Fibroblast of mammary gland (primary cell): Measurements from ENCODE around the gene TBC1D9B.

ENCODE experiments used
- DNase-seq: peaks from one replicate; pipeline ENCODE4 v3.0.0-alpha.2; 2010; ENCODE audit warnings: low read depth
- H3K4me3 ChIP-seq: 2 replicates; pipeline ENCODE4 v1.5.1; 2011; ENCODE audit warnings: low read depth, mild to moderate bottlenecking, low read length, moderate library complexity; ENCODE audit not compliant: control insufficient read depth
- TF ChIP-seq, protein P1 (sequence below): conservative IDR thresholded peaks from 2 replicates; pipeline ENCODE4 v1.5.1; 2011; ENCODE audit warnings: low read depth, low read length, inconsistent platforms; ENCODE audit not compliant: control insufficient read depth, insufficient read depth

TBC1D9B gene

DNA sequence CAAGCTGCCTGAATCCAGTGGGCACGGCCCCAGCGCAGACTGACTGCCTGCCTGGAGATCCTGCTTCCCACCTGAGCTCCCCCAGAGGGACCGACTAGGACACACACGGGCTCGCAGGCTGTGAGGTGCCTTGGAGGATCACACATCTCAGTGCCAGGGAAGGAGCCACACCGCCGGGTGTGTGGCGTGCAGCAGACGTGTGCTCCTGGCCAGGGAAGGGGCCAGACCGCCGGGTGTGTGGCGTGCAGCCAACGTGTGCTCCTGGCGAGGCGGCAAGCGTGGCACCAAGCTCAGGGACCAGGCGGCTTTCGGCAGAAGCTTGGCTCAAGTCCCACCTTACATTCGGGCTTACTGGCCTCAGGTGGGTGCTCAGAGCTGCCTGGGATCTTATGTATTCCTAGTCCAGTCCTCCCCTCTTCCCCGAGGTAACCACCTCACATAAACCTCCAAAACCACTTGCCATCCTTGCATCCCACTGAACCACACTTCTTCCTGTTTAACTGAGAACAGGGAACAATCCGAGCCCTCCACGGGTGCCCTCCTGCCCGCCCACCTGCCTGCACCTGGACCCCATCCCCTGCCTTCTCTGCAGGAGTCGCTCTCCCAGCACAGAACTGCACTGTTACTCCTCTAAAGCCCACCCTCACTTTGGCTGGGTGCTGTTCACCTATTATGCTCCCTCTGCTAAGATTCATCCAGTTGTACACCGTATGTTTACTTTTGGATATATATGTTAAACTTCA lies 26.7 kb downstream of the TBC1D9B start:
- DNase-seq: no peak
- TF ChIP-seq, protein P1, sequence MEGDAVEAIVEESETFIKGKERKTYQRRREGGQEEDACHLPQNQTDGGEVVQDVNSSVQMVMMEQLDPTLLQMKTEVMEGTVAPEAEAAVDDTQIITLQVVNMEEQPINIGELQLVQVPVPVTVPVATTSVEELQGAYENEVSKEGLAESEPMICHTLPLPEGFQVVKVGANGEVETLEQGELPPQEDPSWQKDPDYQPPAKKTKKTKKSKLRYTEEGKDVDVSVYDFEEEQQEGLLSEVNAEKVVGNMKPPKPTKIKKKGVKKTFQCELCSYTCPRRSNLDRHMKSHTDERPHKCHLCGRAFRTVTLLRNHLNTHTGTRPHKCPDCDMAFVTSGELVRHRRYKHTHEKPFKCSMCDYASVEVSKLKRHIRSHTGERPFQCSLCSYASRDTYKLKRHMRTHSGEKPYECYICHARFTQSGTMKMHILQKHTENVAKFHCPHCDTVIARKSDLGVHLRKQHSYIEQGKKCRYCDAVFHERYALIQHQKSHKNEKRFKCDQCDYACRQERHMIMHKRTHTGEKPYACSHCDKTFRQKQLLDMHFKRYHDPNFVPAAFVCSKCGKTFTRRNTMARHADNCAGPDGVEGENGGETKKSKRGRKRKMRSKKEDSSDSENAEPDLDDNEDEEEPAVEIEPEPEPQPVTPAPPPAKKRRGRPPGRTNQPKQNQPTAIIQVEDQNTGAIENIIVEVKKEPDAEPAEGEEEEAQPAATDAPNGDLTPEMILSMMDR: no peak
- H3K4me3 ChIP-seq: no peak overlapping the region

DNA sequence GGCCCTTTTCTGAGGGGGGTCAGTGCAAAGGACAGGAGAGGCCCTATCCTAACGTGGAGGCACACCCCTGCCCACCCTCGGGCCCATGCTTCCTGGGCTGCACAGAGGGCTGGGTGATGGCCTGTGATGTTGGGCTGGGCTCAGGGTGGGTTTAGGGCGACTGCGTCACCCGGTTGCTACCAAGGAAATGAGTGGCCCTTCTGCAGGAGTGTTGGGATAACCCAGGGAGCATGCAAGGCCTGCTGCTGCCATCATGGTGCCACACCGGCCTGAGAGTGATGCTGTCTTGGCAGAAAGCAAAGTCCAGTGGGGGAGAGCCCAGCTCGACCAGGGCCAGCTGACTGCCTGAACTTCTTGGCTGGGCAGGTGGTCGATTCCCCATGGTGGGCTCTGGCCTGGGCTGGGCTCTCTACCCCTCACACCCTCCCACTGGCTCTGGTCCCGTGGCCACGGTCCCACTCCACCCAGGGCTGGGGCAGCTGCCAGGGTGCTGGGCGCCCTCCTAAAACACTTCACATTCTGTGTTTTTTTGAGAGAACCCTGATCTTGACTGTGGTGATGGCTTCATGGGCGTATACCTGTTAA lies 27.5 kb downstream of the TBC1D9B start:
- no peak for DNase-seq
- H3K4me3 ChIP-seq: no peak overlapping the region
- TF ChIP-seq, protein P1: no peak

DNA sequence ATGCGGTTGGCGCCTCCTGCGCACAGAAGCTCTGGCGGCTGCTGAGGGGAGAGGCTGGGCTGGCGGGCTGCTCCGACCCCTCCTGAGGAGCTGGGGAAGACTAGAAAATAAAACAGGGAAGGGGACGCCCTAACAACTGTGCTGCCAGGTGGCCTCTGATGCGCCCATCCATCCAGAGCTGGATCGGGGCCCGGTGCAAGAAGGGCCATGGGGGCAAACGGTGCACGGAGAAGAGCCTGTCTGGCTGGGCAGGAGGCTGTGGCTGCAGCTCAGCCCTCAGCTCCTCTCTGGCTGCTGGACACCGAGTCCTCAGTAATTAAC lies 28.0 kb downstream of the TBC1D9B start:
- H3K4me3 ChIP-seq: no peak overlapping the region
- DNase-seq: no peak
- TF ChIP-seq, protein P1: no peak

DNA sequence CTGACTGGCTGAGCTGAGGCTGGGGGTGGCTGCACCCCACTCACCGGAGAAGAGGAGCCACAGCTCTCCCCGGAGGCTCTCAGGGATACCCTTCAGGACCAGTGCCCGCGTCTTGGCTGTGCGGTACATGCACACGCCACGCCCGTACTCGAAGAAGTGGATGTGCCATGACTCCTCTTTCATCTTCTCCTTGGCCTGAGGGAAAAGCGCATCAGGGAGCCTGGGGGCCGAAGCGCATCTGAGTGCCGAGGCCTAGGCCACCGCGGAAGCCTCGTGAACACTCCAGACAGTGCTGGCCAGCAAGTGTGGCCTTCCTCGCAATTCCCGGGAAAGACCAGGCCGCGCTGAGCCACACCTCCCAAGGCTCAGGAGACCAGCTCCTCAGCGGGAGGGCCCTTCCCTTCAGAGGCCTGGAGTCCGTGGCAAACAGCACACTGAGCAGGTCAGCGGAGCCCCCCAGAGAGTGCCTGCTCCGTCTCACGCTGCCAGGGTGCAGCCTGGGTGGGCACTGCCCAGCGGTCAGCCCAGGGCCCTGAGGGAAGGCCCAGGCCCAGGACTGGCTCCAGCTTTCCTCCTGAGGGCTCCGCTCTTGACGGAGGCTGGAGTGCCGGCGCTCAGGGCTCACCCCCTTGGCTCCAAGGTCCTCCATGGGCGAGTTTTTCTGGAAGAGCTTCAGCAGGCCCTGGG lies 28.6 kb downstream of the TBC1D9B start:
- TF ChIP-seq, protein P1: no peak
- no peak overlapping the region for H3K4me3 ChIP-seq
- no peak for DNase-seq

DNA sequence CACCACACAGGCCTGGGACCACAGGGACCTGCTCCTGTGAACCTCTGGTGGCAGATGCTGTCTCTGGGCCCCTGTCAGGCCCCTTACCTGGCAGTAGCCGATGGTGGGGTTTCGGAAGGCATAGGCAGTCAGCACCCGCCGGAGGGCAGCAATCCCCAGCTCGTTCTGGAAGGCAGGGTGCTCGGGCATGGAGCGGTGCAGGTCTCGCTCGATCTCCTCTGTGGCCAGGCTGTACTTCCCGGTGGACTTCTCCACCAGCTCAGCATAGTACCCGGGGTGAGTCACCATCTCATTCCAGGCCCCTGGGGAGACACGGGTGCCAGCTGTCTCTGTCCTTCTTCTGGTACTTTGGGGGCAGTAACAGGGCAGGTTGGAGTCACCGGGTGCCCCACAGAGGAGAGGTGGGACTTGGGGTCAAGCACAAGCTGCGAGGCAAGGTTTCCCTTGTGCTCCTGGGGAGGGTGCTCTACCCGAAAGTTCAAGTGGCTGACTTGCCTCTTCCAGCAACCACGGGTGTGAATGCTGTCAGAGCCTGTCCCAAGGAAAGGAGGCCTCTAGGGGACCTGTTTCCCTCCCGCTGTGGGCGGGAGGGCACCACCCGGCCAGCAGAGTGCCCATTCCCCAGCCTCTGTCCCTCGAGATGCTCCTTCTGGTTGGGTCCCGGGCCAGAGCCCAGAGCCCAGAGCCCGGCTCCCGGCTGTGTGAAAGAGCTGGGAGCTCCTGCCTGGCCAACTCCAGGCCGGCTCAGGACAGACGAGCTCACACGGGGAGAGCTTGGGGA lies 29.3 kb downstream of the TBC1D9B start:
- peak; percentile 12 for DNase-seq
- TF ChIP-seq, protein P1: no peak
- no peak overlapping the region for H3K4me3 ChIP-seq

DNA sequence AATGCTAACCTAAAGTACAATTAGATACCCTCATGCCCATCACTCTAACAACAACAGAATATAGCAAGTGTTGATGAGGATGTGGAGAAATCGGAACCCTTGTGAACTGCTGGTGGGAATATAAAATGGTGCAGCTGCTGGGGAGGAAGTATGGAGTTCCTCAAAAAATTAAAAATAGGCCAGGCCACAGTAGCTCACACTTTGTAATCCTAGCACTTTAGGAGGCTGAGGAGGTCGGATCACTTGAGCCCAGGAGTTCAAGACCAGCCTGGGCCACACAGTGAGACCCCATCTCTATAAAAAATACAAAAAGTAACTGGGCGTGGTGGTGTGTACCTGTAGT lies 31.1 kb downstream of the TBC1D9B start:
- H3K4me3 ChIP-seq: no peak overlapping the region
- TF ChIP-seq, protein P1: no peak
- DNase-seq: no peak
